SK-MEL-5 (cell line): ENCODE data around the gene CCDC68. TPM values are rescaled to one million over a fixed set of nuclear protein-coding genes. Genes with fewer than 3 reads are reported as not detected.
"Not testable (repeated sequence)": the region's sequence is repeated elsewhere in the genome, so short reads cannot be mapped to it uniquely, and the experiment has no call there.

Source experiments
- DNase-seq: peaks from one replicate; pipeline ENCODE4 v3.0.0-alpha.2; 2016; ENCODE audit warnings: low read depth, low spot score
- in situ Hi-C: cut with HindIII; loops from 2 replicates; pipeline ENCODE4 v1.10.0; 2016; ENCODE audit warnings: low sequenced_read_pairs, high pct_unique_total_duplicates, low pct_unique_long_range_greater_than_20kb
- total RNA-seq: library from RNA; depleted of rRNA; stranded (reverse); fragments of >200 nt; shearing (Covaris generic); gene quantifications from 2 replicates; pipeline ENCODE4 v1.2.3, GENCODE V29; 2014; rRNA removed

The CCDC68 gene
- total RNA-seq, 1 experiment from 2014 or later = not detected

GRCh38 chr18:54859667-54860421, 99.4 kb downstream of the CCDC68 start:
- in situ Hi-C loops = no loop called here
- DNase-seq = no peak

- in situ Hi-C loops = no loop called here
- DNase-seq = no peak
These were observed 101.8 kb downstream of the CCDC68 start for GRCh38 chr18:54857499-54857898.

GRCh38 chr18:54856105-54856646, 103.1 kb downstream of the CCDC68 start:
- in situ Hi-C loops = no loop called here
- no peak for DNase-seq

GRCh38 chr18:54855050-54855449, 104.2 kb downstream of the CCDC68 start:
- DNase-seq = not testable (repeated sequence)

GRCh38 chr18:54852780-54853675, 106.2 kb downstream of the CCDC68 start:
- DNase-seq = no peak
- in situ Hi-C loops = no loop called here

More at GRCh38 chr18:54855050-54855449, 104.2 kb downstream of the CCDC68 start:
- in situ Hi-C loops = not testable (repeated sequence)

Other genes with a start within 250 kb of the CCDC68 start
- 0.03 TPM in 1 of 2 replicates, not detected in the other for gene RAB27B, start 131.0 kb downstream of the CCDC68 start, total RNA-seq